Keratinocyte (primary cell): Measurements from ENCODE around the gene FRYL. TPM values are rescaled to one million over a fixed set of nuclear protein-coding genes. Genes with fewer than 3 reads are reported as not detected.

Source experiments
- DNase-seq: peaks from one replicate; pipeline ENCODE4 v3.0.0-alpha.2; 2011; ENCODE audit warnings: low read depth, missing footprints, low spot score
- FAIRE-seq: peaks from 2 replicates; lab custom pipeline; 2011; peaks lifted over from hg19 to GRCh38; lab: Jason Lieb, UNC
- H2AFZ ChIP-seq: 2 replicates; pipeline ENCODE4 v1.6.0; 2012; ENCODE audit warnings: low read length, control low read depth, inconsistent platforms; ENCODE audit not compliant: control insufficient read depth
- H3K27ac ChIP-seq: 2 replicates; pipeline ENCODE4 v1.5.1; 2011; ENCODE audit warnings: low read length; ENCODE audit not compliant: control insufficient read depth, insufficient read depth
- H3K27me3 ChIP-seq: 3 replicates; pipeline ENCODE4 v1.6.0; 2011; ENCODE audit warnings: low read length; ENCODE audit not compliant: control insufficient read depth, insufficient read depth; ENCODE audit errors: extremely low read depth
- H3K36me3 ChIP-seq, 2 experiments: 2 replicates in 1 of 2; 3 replicates in 1 of 2; pipeline ENCODE4 v1.5.1; 2011; ENCODE audit warnings: low read length in 2 of 2, mild to moderate bottlenecking in 1 of 2; ENCODE audit not compliant: control insufficient read depth in 2 of 2, insufficient read depth in 2 of 2; ENCODE audit errors: extremely low read depth in 1 of 2
- H3K4me1 ChIP-seq: 3 replicates; pipeline ENCODE4 v1.5.1; 2011; ENCODE audit warnings: low read length; ENCODE audit not compliant: control insufficient read depth, insufficient read depth; ENCODE audit errors: extremely low read depth
- H3K4me2 ChIP-seq: 3 replicates; pipeline ENCODE4 v1.6.0; 2011; ENCODE audit warnings: low read depth, low read length; ENCODE audit not compliant: control insufficient read depth, insufficient read depth; ENCODE audit errors: extremely low read depth
- H3K4me3 ChIP-seq, 3 experiments: fragments of 200-600 bp in 1 of 3; sonication (generic) in 1 of 3; 2 replicates in 2 of 3; 3 replicates in 1 of 3; pipeline ENCODE4 v1.5.1; 2011 to 2016; ENCODE audit warnings: low read length in 3 of 3, mild to moderate bottlenecking in 3 of 3, control low read depth in 2 of 3, inconsistent platforms in 1 of 3, low read depth in 1 of 3, mixed read lengths in 1 of 3, mixed run types in 1 of 3, moderate library complexity in 1 of 3; ENCODE audit not compliant: control insufficient read depth in 2 of 3, insufficient read depth in 2 of 3; ENCODE audit errors: extremely low read depth in 1 of 3
- H3K79me2 ChIP-seq: 2 replicates; pipeline ENCODE4 v1.6.0; 2012; ENCODE audit warnings: low read length; ENCODE audit not compliant: control insufficient read depth, insufficient read depth
- H3K9ac ChIP-seq: 3 replicates; pipeline ENCODE4 v1.6.0; 2011; ENCODE audit warnings: low read length; ENCODE audit not compliant: control insufficient read depth, insufficient read depth; ENCODE audit errors: extremely low read depth
- H3K9me1 ChIP-seq: 3 replicates; pipeline ENCODE4 v1.6.0; 2011; ENCODE audit warnings: low read length; ENCODE audit not compliant: control insufficient read depth, insufficient read depth; ENCODE audit errors: extremely low read depth
- H3K9me3 ChIP-seq: 2 replicates; pipeline ENCODE4 v1.5.1; 2012; ENCODE audit warnings: low read depth, low read length; ENCODE audit not compliant: control insufficient read depth
- H4K20me1 ChIP-seq: 3 replicates; pipeline ENCODE4 v1.6.0; 2011; ENCODE audit warnings: low read length; ENCODE audit not compliant: control insufficient read depth, insufficient read depth; ENCODE audit errors: extremely low read depth
- EZH2 ChIP-seq: IDR thresholded peaks from one replicate; pipeline ENCODE4 v1.6.1; 2012; ENCODE audit warnings: inconsistent platforms, mild to moderate bottlenecking, low read length, moderate library complexity
- dilution Hi-C: fragments of 300-500 bp; cut with MboI; formaldehyde crosslinking; loops from one replicate; pipeline ENCODE4 v1.7.0; 2020; ENCODE audit warnings: low sequenced_read_pairs; ENCODE audit not compliant: extremely low pct_ligation_motif_present
- polyA plus RNA-seq, 5 experiments: library from polyadenylated mRNA; depleted of rRNA in 3 of 5; stranded (reverse) in 3 of 5; stranded (forward) in 1 of 5; unstranded in 1 of 5; fragments of >200 nt; gene quantifications; 1 replicate in 1 of 5; 2 replicates in 3 of 5; 3 replicates in 1 of 5; pipeline versions ENCODE4 v1.2.1 to v1.2.3, GENCODE V29; 2011 to 2012; ENCODE audit warnings: missing spikeins in 2 of 5, low read depth in 1 of 5, low replicate concordance in 1 of 5
- TF ChIP-seq, protein P1 (sequence below), 3 experiments: IDR thresholded peaks in 1 of 3; conservative IDR thresholded peaks in 1 of 3; optimal IDR thresholded peaks in 1 of 3; 2 replicates in 2 of 3; 3 replicates in 1 of 3; pipeline versions ENCODE3 to v1.5.1; 2011; ENCODE audit warnings: low read length in 3 of 3, mild to moderate bottlenecking in 3 of 3, moderate library complexity in 2 of 3, control low read depth in 1 of 3, inconsistent platforms in 1 of 3; ENCODE audit not compliant: insufficient read depth in 2 of 3; ENCODE audit errors: extremely low read depth in 1 of 3

The FRYL gene
- polyA plus RNA-seq, 1 donor (not counting 4 experiments of a cell fraction or from before 2014, with no cell fraction given): 40.4 TPM

- Histone ChIP-seq H3K36me3 (no peaks in the 10 kb centered on the region), H3K9me3 (no peaks in the 10 kb centered on the region), H4K20me1 (no peaks in the 10 kb centered on the region), H3K9me1 (no peaks in the 10 kb centered on the region), H3K27me3 (no peaks in the 10 kb centered on the region), H3K27ac (no peak overlapping the region), H3K79me2 (peaks cover 85% of the 10 kb centered on the region), H3K4me1 (peaks cover 5% of the 10 kb centered on the region), H3K4me3 (no peak overlapping the region), H3K9ac (no peak overlapping the region), H3K4me2 (no peak overlapping the region), H2AFZ (no peak overlapping the region)
- no peak for DNase-seq
- dilution Hi-C loops: no loop called here
- no peak for FAIRE-seq
- no peak for TF ChIP-seq EZH2
- TF ChIP-seq, protein P1, sequence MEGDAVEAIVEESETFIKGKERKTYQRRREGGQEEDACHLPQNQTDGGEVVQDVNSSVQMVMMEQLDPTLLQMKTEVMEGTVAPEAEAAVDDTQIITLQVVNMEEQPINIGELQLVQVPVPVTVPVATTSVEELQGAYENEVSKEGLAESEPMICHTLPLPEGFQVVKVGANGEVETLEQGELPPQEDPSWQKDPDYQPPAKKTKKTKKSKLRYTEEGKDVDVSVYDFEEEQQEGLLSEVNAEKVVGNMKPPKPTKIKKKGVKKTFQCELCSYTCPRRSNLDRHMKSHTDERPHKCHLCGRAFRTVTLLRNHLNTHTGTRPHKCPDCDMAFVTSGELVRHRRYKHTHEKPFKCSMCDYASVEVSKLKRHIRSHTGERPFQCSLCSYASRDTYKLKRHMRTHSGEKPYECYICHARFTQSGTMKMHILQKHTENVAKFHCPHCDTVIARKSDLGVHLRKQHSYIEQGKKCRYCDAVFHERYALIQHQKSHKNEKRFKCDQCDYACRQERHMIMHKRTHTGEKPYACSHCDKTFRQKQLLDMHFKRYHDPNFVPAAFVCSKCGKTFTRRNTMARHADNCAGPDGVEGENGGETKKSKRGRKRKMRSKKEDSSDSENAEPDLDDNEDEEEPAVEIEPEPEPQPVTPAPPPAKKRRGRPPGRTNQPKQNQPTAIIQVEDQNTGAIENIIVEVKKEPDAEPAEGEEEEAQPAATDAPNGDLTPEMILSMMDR (optimal IDR thresholded peaks at IDR 0.05 in 1 of 3, IDR thresholded peaks at IDR 0.05 in 1 of 3, conservative IDR thresholded peaks at IDR 0.05 in 1 of 3; ENCODE audit: extremely low read depth in 1 of 3, insufficient read depth in 2 of 3, low read length in 3 of 3): no peak
Measured at GRCh38 chr4:48688953-48689352, 91.1 kb downstream of the FRYL start.

GRCh38 chr4:48687313-48688051 lies 92.6 kb downstream of the FRYL start:
- H3K36me3 ChIP-seq: no peaks in the 10 kb centered on the region
- no peaks in the 10 kb centered on the region for H3K9me3 ChIP-seq
- dilution Hi-C loops: no loop called here
- H3K4me3 ChIP-seq: no peak overlapping the region
- H4K20me1 ChIP-seq: no peaks in the 10 kb centered on the region
- H3K27me3 ChIP-seq: no peaks in the 10 kb centered on the region
- H3K4me2 ChIP-seq: no peak overlapping the region
- no peak overlapping the region for H2AFZ ChIP-seq
- TF ChIP-seq, protein P1 (optimal IDR thresholded peaks at IDR 0.05 in 1 of 3, IDR thresholded peaks at IDR 0.05 in 1 of 3, conservative IDR thresholded peaks at IDR 0.05 in 1 of 3; ENCODE audit: extremely low read depth in 1 of 3, insufficient read depth in 2 of 3, low read length in 3 of 3): no peak
- no peak for TF ChIP-seq EZH2
- peaks cover 78% of the 10 kb centered on the region for H3K79me2 ChIP-seq
- no peak overlapping the region for H3K9ac ChIP-seq
- H3K27ac ChIP-seq: no peak overlapping the region
- H3K4me1 ChIP-seq: peaks cover 5% of the 10 kb centered on the region
- FAIRE-seq: peak; percentile 49
- no peaks in the 10 kb centered on the region for H3K9me1 ChIP-seq
- DNase-seq: no peak
